Caco-2 (cell line): ENCODE results near the gene ATM. TPM values are rescaled to one million over a fixed set of nuclear protein-coding genes. Genes with fewer than 3 reads are reported as not detected.

Source experiments
- BruUV-seq: library from RNA; stranded (reverse); fragments of 400-500 nt; replicated peaks from 2 replicates; lab custom pipeline; 2021; lab: Mats Ljungman, UMichigan
- CTCF ChIA-PET: fragments of 300-600 bp; sonication (Branson Sonifier 250); formaldehyde crosslinking; loops from one replicate; lab custom pipeline; 2022; ENCODE audit warnings: antibody characterized with exemption; lab: Charles Lee
- POLR2A ChIA-PET: fragments of 300-600 bp; sonication (Branson Sonifier 250); formaldehyde crosslinking; loops from one replicate; lab custom pipeline; 2022; ENCODE audit warnings: antibody characterized with exemption; lab: Charles Lee
- DNase-seq, 2 experiments: peaks; one replicate each; pipeline versions ENCODE4 v3.0.0 to v3.0.0-alpha.2; 2020 to 2022
- H3K27me3 ChIP-seq: replicated peaks from 2 replicates; pipeline ENCODE4 v1.6.0; 2011; ENCODE audit warnings: low read length; ENCODE audit not compliant: control insufficient read depth, insufficient read depth
- H3K36me3 ChIP-seq: 2 replicates; pipeline ENCODE4 v1.5.1; 2011; ENCODE audit warnings: low read length; ENCODE audit not compliant: control insufficient read depth, insufficient read depth
- H3K4me1 ChIP-seq: fragments of 250-450 bp; sonication (Bioruptor Pico); 2 replicates; pipeline ENCODE4 v1.5.1; 2020; ENCODE audit warnings: mild to moderate bottlenecking
- H3K4me3 ChIP-seq: 2 replicates; pipeline ENCODE4 v1.5.1; 2011; ENCODE audit warnings: low read depth, mild to moderate bottlenecking, control low read depth, low read length
- H3K9me3 ChIP-seq: fragments of 250-450 bp; sonication (Bioruptor Pico); 2 replicates; pipeline ENCODE4 v1.5.1; 2020; ENCODE audit warnings: mild to moderate bottlenecking, moderate library complexity
- H3K27ac Mint-ChIP-seq: one replicate; pipeline ENCODE4 v1.8.0; 2022; ENCODE audit warnings: mixed read lengths; ENCODE audit not compliant: unreplicated experiment
- H3K27me3 Mint-ChIP-seq: one replicate; pipeline ENCODE4 v1.8.0; 2022; ENCODE audit warnings: mixed read lengths; ENCODE audit not compliant: insufficient read depth, unreplicated experiment
- H3K36me3 Mint-ChIP-seq: one replicate; pipeline ENCODE4 v1.8.0; 2022; ENCODE audit warnings: mild to moderate bottlenecking, mixed read lengths; ENCODE audit not compliant: insufficient read depth, unreplicated experiment
- H3K4me1 Mint-ChIP-seq: one replicate; pipeline ENCODE4 v1.8.0; 2022; ENCODE audit warnings: low read depth, mixed read lengths; ENCODE audit not compliant: unreplicated experiment
- H3K4me3 Mint-ChIP-seq: one replicate; pipeline ENCODE4 v1.8.0; 2022; ENCODE audit warnings: mild to moderate bottlenecking, moderate library complexity, mixed read lengths; ENCODE audit not compliant: unreplicated experiment
- H3K9me3 Mint-ChIP-seq: one replicate; pipeline ENCODE4 v1.8.0; 2022; ENCODE audit warnings: mixed read lengths; ENCODE audit not compliant: unreplicated experiment
- intact Hi-C: fragments of 100-400 bp; cut with micrococcal nuclease; formaldehyde crosslinking; loops from one replicate; pipeline ENCODE4 v1.10.0; 2022; ENCODE audit not compliant: unreplicated experiment
- total RNA-seq: library from RNA; stranded (reverse); gene quantifications from 2 replicates; pipeline ENCODE4 v1.2.3, GENCODE V29; 2022
- TF ChIP-seq, protein P1 (sequence below), 2 experiments: fragments of 200-600 bp in 1 of 2; IDR thresholded peaks; 1 replicate in 1 of 2; 2 replicates in 1 of 2; pipeline versions ENCODE4 v1.5.1 to v1.8.0; 2011 to 2022; ENCODE audit warnings: antibody characterized with exemption in 1 of 2, control low read depth in 1 of 2, inconsistent platforms in 1 of 2, low read depth in 1 of 2, low read length in 1 of 2, mild to moderate bottlenecking in 1 of 2, moderate library complexity in 1 of 2; ENCODE audit not compliant: insufficient read depth in 1 of 2, severe bottlenecking in 1 of 2, unreplicated experiment in 1 of 2

Gene ATM
- total RNA-seq, 1 experiment from 2014 or later = 77.1 TPM

DNA sequence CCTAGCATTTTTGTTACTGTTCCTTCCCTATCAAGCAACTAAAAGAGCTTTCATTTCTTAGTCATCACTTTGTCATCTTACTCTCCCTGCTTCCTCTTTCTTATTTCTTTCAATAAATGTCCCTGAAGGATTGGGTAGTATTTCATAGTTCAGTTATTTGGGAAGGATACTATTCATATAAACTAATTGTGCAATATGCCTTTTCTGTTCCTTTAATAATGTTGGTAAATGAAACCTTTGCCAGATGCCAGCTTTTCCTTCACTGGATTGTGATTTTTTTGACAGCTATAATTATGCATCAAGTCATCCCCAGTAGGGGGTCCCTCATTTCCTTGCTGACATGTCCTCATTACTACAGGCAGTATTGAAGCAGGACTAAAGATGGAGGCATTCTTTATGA lies 101.7 kb downstream of the ATM start:
- H3K27me3 Mint-ChIP-seq = no peaks in the 10 kb centered on the region
- DNase-seq = no peak
- no peaks in the 10 kb centered on the region for H3K4me1 Mint-ChIP-seq
- H3K4me3 ChIP-seq = no peak overlapping the region
- no peak overlapping the region for H3K27ac Mint-ChIP-seq
- no peaks in the 10 kb centered on the region for H3K36me3 ChIP-seq
- CTCF ChIA-PET = no interaction called here
- no peaks in the 10 kb centered on the region for H3K9me3 ChIP-seq
- no TSS peak for BruUV-seq
- intact Hi-C loops = no loop called here
- TF ChIP-seq, protein P1, sequence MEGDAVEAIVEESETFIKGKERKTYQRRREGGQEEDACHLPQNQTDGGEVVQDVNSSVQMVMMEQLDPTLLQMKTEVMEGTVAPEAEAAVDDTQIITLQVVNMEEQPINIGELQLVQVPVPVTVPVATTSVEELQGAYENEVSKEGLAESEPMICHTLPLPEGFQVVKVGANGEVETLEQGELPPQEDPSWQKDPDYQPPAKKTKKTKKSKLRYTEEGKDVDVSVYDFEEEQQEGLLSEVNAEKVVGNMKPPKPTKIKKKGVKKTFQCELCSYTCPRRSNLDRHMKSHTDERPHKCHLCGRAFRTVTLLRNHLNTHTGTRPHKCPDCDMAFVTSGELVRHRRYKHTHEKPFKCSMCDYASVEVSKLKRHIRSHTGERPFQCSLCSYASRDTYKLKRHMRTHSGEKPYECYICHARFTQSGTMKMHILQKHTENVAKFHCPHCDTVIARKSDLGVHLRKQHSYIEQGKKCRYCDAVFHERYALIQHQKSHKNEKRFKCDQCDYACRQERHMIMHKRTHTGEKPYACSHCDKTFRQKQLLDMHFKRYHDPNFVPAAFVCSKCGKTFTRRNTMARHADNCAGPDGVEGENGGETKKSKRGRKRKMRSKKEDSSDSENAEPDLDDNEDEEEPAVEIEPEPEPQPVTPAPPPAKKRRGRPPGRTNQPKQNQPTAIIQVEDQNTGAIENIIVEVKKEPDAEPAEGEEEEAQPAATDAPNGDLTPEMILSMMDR (IDR thresholded peaks at IDR 0.05; ENCODE audit: insufficient read depth in 1 of 2, low read depth in 1 of 2, low read length in 1 of 2, severe bottlenecking in 1 of 2, unreplicated experiment in 1 of 2) = no peak
- no peaks in the 10 kb centered on the region for H3K27me3 ChIP-seq
- no peaks in the 10 kb centered on the region for H3K4me1 ChIP-seq
- POLR2A ChIA-PET = no interaction called here
- H3K9me3 Mint-ChIP-seq = no peaks in the 10 kb centered on the region
- no peak overlapping the region for H3K4me3 Mint-ChIP-seq
- peaks cover 20% of the 10 kb centered on the region for H3K36me3 Mint-ChIP-seq

GRCh38 chr11:108333403-108333899 lies 110.6 kb downstream of the ATM start:
- Histone ChIP-seq H3K4me3 (no peak overlapping the region), H3K36me3 (no peaks in the 10 kb centered on the region), H3K4me1 (peaks cover 7% of the 10 kb centered on the region), H3K9me3 (no peaks in the 10 kb centered on the region), H3K27me3 (no peaks in the 10 kb centered on the region)
- Mint-ChIP-seq H3K4me3 (no peak overlapping the region), H3K4me1 (no peaks in the 10 kb centered on the region), H3K27me3 (no peaks in the 10 kb centered on the region), H3K9me3 (no peaks in the 10 kb centered on the region), H3K27ac (no peak overlapping the region), H3K36me3 (peaks cover 20% of the 10 kb centered on the region)
- peak in 1 of 2 experiments; percentile 50 for DNase-seq
- ChIA-PET POLR2A (interaction anchor here (0.5 kb wide), 1 partner anchor 317 kb away, joined by 3 read pairs; no protein-coding TSS in a partner anchor), CTCF (interaction anchor here (0.5 to 1.0 kb wide), 2 partner anchors 110 to 537 kb away, joined by 3 to 6 read pairs; partner anchors contain the start of gene ATM)
- no TSS peak for BruUV-seq
- TF ChIP-seq, protein P1 (IDR thresholded peaks at IDR 0.05; ENCODE audit: insufficient read depth in 1 of 2, low read depth in 1 of 2, low read length in 1 of 2, severe bottlenecking in 1 of 2, unreplicated experiment in 1 of 2) = no peak
- intact Hi-C loops = loop anchor here (5.0 kb wide), 1 partner anchor 324 kb away; no protein-coding TSS in a partner anchor

- H3K27ac Mint-ChIP-seq = no peak overlapping the region
- TF ChIP-seq, protein P1 (IDR thresholded peaks at IDR 0.05; ENCODE audit: insufficient read depth in 1 of 2, low read depth in 1 of 2, low read length in 1 of 2, severe bottlenecking in 1 of 2, unreplicated experiment in 1 of 2) = no peak
- DNase-seq = peak in 1 of 2 experiments; percentile 15
- no peak overlapping the region for H3K4me3 Mint-ChIP-seq
- no peaks in the 10 kb centered on the region for H3K27me3 Mint-ChIP-seq
- Histone ChIP-seq H3K4me3 (no peak overlapping the region), H3K9me3 (no peaks in the 10 kb centered on the region), H3K27me3 (no peaks in the 10 kb centered on the region), H3K4me1 (peaks cover 20% of the 10 kb centered on the region), H3K36me3 (no peaks in the 10 kb centered on the region)
- intact Hi-C loops = no loop called here
- BruUV-seq = no TSS peak
- CTCF ChIA-PET = no interaction called here
- peaks cover 16% of the 10 kb centered on the region for H3K4me1 Mint-ChIP-seq
- no peaks in the 10 kb centered on the region for H3K9me3 Mint-ChIP-seq
- POLR2A ChIA-PET = no interaction called here
- H3K36me3 Mint-ChIP-seq = peaks cover 13% of the 10 kb centered on the region
These were observed 115.9 kb downstream of the ATM start for GRCh38 chr11:108338750-108339149.
